SK-N-SH treated with all-trans-retinoic acid at 6 μM for 48 hours (cell line): ENCODE measurements around the gene FGFBP2.

Source experiments
- CSDC2 ChIP-seq: fragments of 250-450 bp; sonication (Bioruptor Pico); IDR thresholded peaks from 2 replicates; pipeline ENCODE4 v1.5.0; 2020; ENCODE audit warnings: mild to moderate bottlenecking, moderate library complexity
- ESRRG ChIP-seq: fragments of 250-450 bp; sonication (Bioruptor Pico); IDR thresholded peaks from 2 replicates; pipeline ENCODE4 v1.6.1; 2021; ENCODE audit warnings: mild to moderate bottlenecking
- GLIS3 ChIP-seq: fragments of 250-450 bp; sonication (Bioruptor Pico); IDR thresholded peaks from 2 replicates; pipeline ENCODE4 v1.5.0; 2020; ENCODE audit warnings: mild to moderate bottlenecking, moderate library complexity
- ISL1 ChIP-seq: fragments of 250-450 bp; sonication (Bioruptor Pico); IDR thresholded peaks from 2 replicates; pipeline ENCODE4 v2.1.2; 2022; ENCODE audit warnings: mild to moderate bottlenecking, moderate library complexity
- TCF4 ChIP-seq: fragments of 250-450 bp; sonication (Bioruptor Pico); IDR thresholded peaks from 2 replicates; pipeline ENCODE4 v1.8.0; 2021; ENCODE audit warnings: mild to moderate bottlenecking, moderate library complexity, borderline replicate concordance
- ZFP3 ChIP-seq: fragments of 250-450 bp; sonication (Bioruptor Pico); IDR thresholded peaks from 2 replicates; pipeline ENCODE4 v1.5.0; 2020; ENCODE audit warnings: mild to moderate bottlenecking, moderate library complexity
- ZFP30 ChIP-seq: fragments of 450-650 bp; formaldehyde crosslinking; IDR thresholded peaks from 2 replicates; pipeline ENCODE4 v1.5.0; 2022; ENCODE audit warnings: mild to moderate bottlenecking, moderate library complexity
- ZNF70 ChIP-seq: fragments of 450-650 bp; formaldehyde crosslinking; IDR thresholded peaks from 2 replicates; pipeline ENCODE4 v1.5.0; 2020; ENCODE audit warnings: mild to moderate bottlenecking, moderate library complexity
- ZNF8 ChIP-seq: fragments of 450-650 bp; formaldehyde crosslinking; IDR thresholded peaks from 2 replicates; pipeline ENCODE4 v1.5.0; 2020; ENCODE audit warnings: mild to moderate bottlenecking, moderate library complexity
- TF ChIP-seq, protein P1 (sequence below): fragments of 250-450 bp; sonication (Bioruptor Pico); IDR thresholded peaks from 2 replicates; pipeline ENCODE4 v1.8.0; 2020; ENCODE audit warnings: mild to moderate bottlenecking, moderate library complexity, borderline replicate concordance
- TF ChIP-seq, protein P2 (sequence below): fragments of 250-450 bp; sonication (Bioruptor Pico); IDR thresholded peaks from 2 replicates; pipeline ENCODE4 v1.5.1; 2021; ENCODE audit warnings: mild to moderate bottlenecking, moderate library complexity

DNA sequence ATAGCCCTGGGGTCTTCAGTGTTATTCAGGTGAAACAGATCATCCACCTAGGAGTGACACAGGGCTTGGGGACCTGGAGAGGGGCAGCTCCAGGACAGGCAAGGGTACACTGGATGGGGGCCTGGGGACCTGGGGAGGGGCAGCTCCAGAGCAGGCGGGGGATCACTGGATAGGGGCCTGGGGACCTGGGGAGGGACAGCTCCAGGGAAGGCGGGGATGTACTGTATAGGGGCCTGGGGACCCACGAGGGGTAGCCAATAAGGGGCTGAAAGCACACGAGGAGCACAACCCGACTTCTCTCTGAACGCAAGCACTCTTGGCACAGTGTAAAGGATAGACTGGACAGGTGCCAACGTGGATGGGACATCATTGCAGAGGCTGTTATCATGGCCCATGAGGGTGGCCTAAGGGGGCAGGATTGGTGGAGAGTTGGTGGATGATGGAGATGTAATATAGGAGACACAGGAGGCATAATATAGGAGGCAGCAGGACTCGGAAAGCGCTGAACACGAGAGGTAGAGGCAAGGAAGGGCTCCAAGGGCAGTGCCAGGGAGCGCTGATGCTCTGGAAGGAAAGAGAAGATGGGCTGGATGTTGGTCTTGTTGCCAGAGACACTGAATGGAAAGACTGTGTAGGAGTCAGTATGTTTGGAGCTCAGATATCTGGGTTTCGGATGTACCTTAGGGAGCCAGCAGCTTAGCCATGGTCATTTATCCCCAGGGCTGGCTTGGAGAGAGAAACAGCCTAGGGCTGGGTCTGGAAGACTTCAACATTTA lies 37.9 kb upstream of the FGFBP2 start:
- no peak for TF ChIP-seq CSDC2 (CRISPR knock-in tag)
- TF ChIP-seq GLIS3 (CRISPR knock-in tag) = no peak
- no peak for TF ChIP-seq TCF4 (CRISPR knock-in tag)
- TF ChIP-seq, protein P1, sequence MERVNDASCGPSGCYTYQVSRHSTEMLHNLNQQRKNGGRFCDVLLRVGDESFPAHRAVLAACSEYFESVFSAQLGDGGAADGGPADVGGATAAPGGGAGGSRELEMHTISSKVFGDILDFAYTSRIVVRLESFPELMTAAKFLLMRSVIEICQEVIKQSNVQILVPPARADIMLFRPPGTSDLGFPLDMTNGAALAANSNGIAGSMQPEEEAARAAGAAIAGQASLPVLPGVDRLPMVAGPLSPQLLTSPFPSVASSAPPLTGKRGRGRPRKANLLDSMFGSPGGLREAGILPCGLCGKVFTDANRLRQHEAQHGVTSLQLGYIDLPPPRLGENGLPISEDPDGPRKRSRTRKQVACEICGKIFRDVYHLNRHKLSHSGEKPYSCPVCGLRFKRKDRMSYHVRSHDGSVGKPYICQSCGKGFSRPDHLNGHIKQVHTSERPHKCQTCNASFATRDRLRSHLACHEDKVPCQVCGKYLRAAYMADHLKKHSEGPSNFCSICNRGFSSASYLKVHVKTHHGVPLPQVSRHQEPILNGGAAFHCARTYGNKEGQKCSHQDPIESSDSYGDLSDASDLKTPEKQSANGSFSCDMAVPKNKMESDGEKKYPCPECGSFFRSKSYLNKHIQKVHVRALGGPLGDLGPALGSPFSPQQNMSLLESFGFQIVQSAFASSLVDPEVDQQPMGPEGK = no peak
- TF ChIP-seq ZFP30 (CRISPR knock-in tag) = no peak
- TF ChIP-seq ZNF8 (CRISPR knock-in tag) = no peak
- no peak for TF ChIP-seq ZFP3 (CRISPR knock-in tag)
- TF ChIP-seq, protein P2, sequence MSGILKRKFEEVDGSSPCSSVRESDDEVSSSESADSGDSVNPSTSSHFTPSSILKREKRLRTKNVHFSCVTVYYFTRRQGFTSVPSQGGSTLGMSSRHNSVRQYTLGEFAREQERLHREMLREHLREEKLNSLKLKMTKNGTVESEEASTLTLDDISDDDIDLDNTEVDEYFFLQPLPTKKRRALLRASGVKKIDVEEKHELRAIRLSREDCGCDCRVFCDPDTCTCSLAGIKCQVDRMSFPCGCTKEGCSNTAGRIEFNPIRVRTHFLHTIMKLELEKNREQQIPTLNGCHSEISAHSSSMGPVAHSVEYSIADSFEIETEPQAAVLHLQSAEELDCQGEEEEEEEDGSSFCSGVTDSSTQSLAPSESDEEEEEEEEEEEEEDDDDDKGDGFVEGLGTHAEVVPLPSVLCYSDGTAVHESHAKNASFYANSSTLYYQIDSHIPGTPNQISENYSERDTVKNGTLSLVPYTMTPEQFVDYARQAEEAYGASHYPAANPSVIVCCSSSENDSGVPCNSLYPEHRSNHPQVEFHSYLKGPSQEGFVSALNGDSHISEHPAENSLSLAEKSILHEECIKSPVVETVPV (CRISPR knock-in tag) = no peak
- TF ChIP-seq ZNF70 (CRISPR knock-in tag) = no peak
- TF ChIP-seq ESRRG (CRISPR knock-in tag) = no peak
- TF ChIP-seq ISL1 = no peak
